Measurements from ENCODE around the gene ACTC1. TPM values are rescaled to one million over a fixed set of nuclear protein-coding genes. Genes with fewer than 3 reads are reported as not detected.

The ACTC1 gene
- not detected in 2 replicates for total RNA-seq

DNA sequence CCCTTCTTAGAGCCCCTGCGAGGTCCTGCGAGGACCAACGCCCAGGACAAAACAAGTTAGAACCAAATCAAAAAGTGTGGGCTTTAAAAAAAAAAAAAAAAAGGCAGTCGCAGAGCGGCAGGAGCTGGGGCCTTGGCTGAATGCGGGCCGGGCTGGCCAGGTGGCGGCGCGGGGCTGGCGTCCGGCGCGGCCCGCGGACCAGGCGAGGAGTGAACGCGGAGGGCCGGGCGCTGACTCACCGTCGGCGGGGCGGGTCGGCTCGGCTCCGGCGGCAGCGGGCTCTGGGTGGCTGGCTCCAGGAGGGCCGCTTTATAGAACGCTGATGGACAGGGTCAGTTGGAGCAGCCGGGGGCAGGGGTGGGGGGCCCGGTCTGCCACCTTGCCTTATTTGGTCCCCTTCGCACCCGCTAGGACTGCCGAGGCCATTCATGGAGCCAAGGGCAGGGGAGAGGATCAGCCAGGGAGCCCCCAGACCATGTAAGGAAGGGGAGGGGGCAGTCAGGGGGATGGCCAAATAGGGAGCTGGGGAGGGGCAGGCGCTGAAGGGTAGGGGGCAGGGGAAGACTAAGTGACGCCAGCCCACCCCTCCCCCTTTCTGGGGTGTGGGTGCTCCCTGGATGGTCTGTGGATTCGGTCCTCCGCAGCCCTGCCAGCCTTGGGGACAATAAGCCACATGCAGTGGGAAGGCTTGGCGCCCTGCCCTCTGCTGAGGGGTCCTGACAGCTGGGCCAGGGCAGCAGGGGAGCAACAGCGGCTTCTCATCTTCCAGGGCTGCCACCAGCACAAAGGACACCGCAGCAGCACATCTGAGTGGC lies at the start of gene ACTC1:
Gene ACTC1, minus strand, starts transcription at position 283 of the 815 bp plus-strand sequence. CDS start 741 bp downstream, outside the sequence.

DNA sequence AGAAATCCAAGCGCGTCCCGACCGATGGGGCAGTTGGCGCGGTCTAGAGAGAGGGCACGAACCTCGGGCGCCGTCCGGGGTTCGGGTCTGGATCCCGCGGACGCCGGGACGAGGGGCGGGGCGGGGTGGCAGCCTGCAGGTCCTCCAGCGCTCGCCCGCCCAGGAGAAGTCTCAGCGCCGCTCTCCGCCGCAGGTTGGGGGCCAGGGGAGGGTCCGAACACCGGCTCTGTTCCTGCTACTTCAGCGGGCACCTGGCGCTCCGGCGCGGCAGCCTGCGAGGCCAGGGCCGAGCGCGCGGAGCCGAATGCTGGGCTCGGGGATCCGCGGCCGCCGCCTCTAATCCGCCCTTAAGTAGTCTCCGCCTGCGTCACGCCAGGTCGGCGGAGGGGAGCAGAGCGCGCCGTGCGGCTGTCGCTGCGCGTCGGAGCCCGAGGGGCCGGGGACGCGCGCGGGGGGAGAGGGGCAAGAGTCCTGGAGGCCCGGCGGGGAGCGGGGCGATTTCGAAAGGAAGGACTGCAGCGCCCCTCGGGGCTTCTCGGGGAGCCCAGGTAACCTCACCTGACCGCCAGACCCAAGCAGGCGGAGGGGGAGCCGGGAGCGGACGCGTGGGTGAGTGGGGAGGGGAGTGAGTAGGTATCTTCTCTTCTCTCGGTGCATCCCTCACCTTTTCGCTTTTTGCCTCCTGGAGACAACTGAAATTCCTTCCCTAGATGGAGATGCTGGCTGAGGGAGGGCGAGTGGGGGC lies 40.5 kb downstream of the ACTC1 start, which contains the start of gene GJD2:
Gene GJD2, minus strand, starts transcription at position 325 of the 745 bp plus-strand sequence. CDS start 510 bp downstream, outside the sequence.

Other genes starting within 250 kb of the ACTC1 start
- gene GOLGA8B, start 211.9 kb downstream of the ACTC1 start, total RNA-seq: 8.8 and 11.6 TPM in 2 replicates
- not detected in 2 replicates for gene GJD2, start 40.6 kb downstream of the ACTC1 start, total RNA-seq
- gene AQR, start 174.2 kb upstream of the ACTC1 start, total RNA-seq: 16.4 and 20.1 TPM in 2 replicates
- gene ZNF770, start 192.7 kb upstream of the ACTC1 start, total RNA-seq: 16.1 and 20.6 TPM in 2 replicates

Measured in hair follicular keratinocyte (primary cell).